ENCODE data around the gene RRP15. TPM values are rescaled to one million over a fixed set of nuclear protein-coding genes. Genes with fewer than 3 reads are reported as not detected.
A peak's percentile ranks its signal among the peaks of the same experiment; 100 is the strongest.

Gene RRP15
- total and polyA plus RNA-seq, 8 donors: 13.8 to 31.7 (median 26.7) TPM

DNA sequence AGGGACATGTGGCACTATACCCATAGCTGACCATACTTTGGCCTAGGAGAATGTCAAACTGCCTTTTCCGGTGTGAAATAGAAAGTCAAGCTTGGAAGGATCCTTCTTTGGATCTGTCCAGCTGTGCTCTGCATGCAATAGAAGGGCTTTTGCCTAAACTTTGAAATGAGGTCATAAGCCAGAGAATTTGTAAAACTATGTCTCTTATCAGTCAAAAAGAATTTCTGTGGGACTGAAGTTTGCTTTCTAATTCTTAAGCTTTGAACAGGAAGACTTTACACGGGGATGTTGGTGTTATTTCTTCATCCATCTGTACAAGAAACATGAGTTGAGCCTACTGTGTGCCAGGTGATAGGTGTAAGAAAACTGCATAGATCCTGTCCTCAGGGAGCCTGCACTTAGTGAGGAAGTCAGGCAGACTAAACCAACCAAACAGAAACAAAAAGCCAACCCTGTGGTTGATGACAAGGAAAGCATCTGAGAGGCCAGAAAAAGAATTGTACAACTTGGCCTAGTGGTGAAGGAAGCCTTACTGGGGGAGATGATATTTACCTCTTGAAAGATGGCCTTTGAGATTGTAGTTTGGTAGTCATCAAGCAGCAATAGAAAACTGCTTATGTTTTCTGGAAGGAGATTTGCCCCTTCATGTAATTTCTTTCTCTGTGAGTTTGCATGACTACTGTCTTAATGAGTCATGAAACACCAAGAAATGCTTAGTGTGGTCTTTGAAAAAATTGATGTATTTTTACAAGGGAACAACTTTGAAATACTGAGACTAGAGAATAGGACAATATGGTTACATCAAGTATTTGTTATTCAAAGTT is 84.8 kb downstream of the RRP15 start:
- intact Hi-C loops (cut with DNase I): no loop called here
- Histone ChIP-seq H3K27me3 (peaks cover 0 to 6% of the 10 kb centered on the region in 2 donors), H3K36me3 (no peaks in the 10 kb centered on the region), H3K9me3 (no peaks in the 10 kb centered on the region), H3K4me3 (no peak overlapping the region), H3K27ac (peak overlapping the region in 1 of 2 donors; percentile 17), H3K4me1 (peaks cover 11 to 22% of the 10 kb centered on the region in 2 donors)
- TF ChIP-seq CTCF (IDR thresholded peaks at IDR 0.05): no peak
- ATAC-seq: no peak
- no peak for DNase-seq

GRCh38 chr1:218371927-218372672 is 87.0 kb downstream of the RRP15 start:
- H3K4me1 ChIP-seq: peaks cover 7 to 16% of the 10 kb centered on the region in 2 donors
- peaks cover 0 to 6% of the 10 kb centered on the region in 2 donors for H3K27me3 ChIP-seq
- TF ChIP-seq CTCF (IDR thresholded peaks at IDR 0.05): no peak
- intact Hi-C loops (cut with DNase I): no loop called here
- H3K36me3 ChIP-seq: no peaks in the 10 kb centered on the region
- H3K9me3 ChIP-seq: no peaks in the 10 kb centered on the region
- DNase-seq: peak in 2 of 4 donors; percentile 73 to 88
- H3K27ac ChIP-seq: peak overlapping the region in 1 of 2 donors; percentile 25
- no peak overlapping the region for H3K4me3 ChIP-seq
- peak; percentile 22 for ATAC-seq

GRCh38 chr1:218374401-218375353 is 89.6 kb downstream of the RRP15 start:
- intact Hi-C loops (cut with DNase I): no loop called here
- ATAC-seq (peak; percentile 7), DNase-seq (no peak)
- peak overlapping the region in 1 of 2 donors; percentile 5 for H3K27ac ChIP-seq
- peaks cover 7 to 22% of the 10 kb centered on the region in 2 donors for H3K4me1 ChIP-seq
- H3K36me3 ChIP-seq: no peaks in the 10 kb centered on the region
- no peak overlapping the region for H3K4me3 ChIP-seq
- H3K9me3 ChIP-seq: no peaks in the 10 kb centered on the region
- peaks cover 0 to 10% of the 10 kb centered on the region in 2 donors for H3K27me3 ChIP-seq
- TF ChIP-seq CTCF (IDR thresholded peaks at IDR 0.05): no peak

GRCh38 chr1:218376722-218377121 is 91.6 kb downstream of the RRP15 start:
- Histone ChIP-seq H3K36me3 (no peaks in the 10 kb centered on the region), H3K4me1 (peaks cover 7 to 22% of the 10 kb centered on the region in 2 donors), H3K27me3 (peaks cover 0 to 9% of the 10 kb centered on the region in 2 donors), H3K27ac (peak overlapping the region in 1 of 2 donors; percentile 17), H3K9me3 (no peaks in the 10 kb centered on the region), H3K4me3 (no peak overlapping the region)
- DNase-seq: no peak
- intact Hi-C loops (cut with DNase I): no loop called here
- no peak for ATAC-seq
- TF ChIP-seq CTCF (IDR thresholded peaks at IDR 0.05): no peak
